H1 (cell line): ENCODE results near the gene C1QA. TPM values are rescaled to one million over a fixed set of nuclear protein-coding genes. Genes with fewer than 3 reads are reported as not detected.
A peak's percentile ranks its signal among the peaks of the same experiment; 100 is the strongest.

Source experiments
- CTCF ChIA-PET: fragments of 300-600 bp; sonication (Branson Sonifier 250); formaldehyde crosslinking; loops from one replicate; lab custom pipeline; 2021; ENCODE audit not compliant: partially characterized antibody; lab: Charles Lee
- POLR2A ChIA-PET: fragments of 300-600 bp; sonication (Branson Sonifier 250); formaldehyde crosslinking; loops from one replicate; lab custom pipeline; 2021; ENCODE audit warnings: inconsistent platforms; ENCODE audit not compliant: partially characterized antibody; lab: Charles Lee
- DNase-seq, 2 experiments: peaks; one replicate each; pipeline versions ENCODE4 v3.0.0 to v3.0.0-alpha.2; 2010 to 2022; ENCODE audit warnings: low spot score in 2 of 2, low read depth in 1 of 2, mixed read lengths in 1 of 2
- FAIRE-seq: peaks from 2 replicates; lab custom pipeline; 2011; peaks lifted over from hg19 to GRCh38; lab: Jason Lieb, UNC
- H2AFZ ChIP-seq: 2 replicates; pipeline ENCODE4 v1.8.1; 2012; ENCODE audit warnings: low read length, inconsistent platforms
- H2AK5ac ChIP-seq: 2 replicates; pipeline ENCODE4 v1.6.1; 2013; ENCODE audit warnings: low read depth, low read length
- H2BK120ac ChIP-seq: replicated peaks from 2 replicates; pipeline ENCODE3; 2013; ENCODE audit warnings: low read depth, low read length, inconsistent platforms
- H2BK12ac ChIP-seq: 2 replicates; pipeline ENCODE4 v1.6.1; 2013; ENCODE audit warnings: low read depth, low read length
- H2BK15ac ChIP-seq: 2 replicates; pipeline ENCODE4 v1.6.1; 2013; ENCODE audit warnings: low read length
- H2BK20ac ChIP-seq: 2 replicates; pipeline ENCODE4 v1.6.1; 2013; ENCODE audit warnings: low read length
- H2BK5ac ChIP-seq: 2 replicates; pipeline ENCODE4 v1.6.1; 2013; ENCODE audit warnings: low read depth, low read length
- H3K14ac ChIP-seq: 2 replicates; pipeline ENCODE4 v1.6.1; 2013; ENCODE audit warnings: inconsistent platforms; ENCODE audit not compliant: insufficient read length
- H3K18ac ChIP-seq: 2 replicates; pipeline ENCODE4 v1.6.1; 2013; ENCODE audit warnings: low read length; ENCODE audit errors: extremely low read depth
- H3K23ac ChIP-seq: 2 replicates; pipeline ENCODE4 v1.6.1; 2013; ENCODE audit warnings: inconsistent platforms; ENCODE audit not compliant: insufficient read length
- H3K23me2 ChIP-seq: 2 replicates; pipeline ENCODE4 v1.6.1; 2013; ENCODE audit warnings: low read depth, low read length
- H3K27ac ChIP-seq: 2 replicates; pipeline ENCODE4 v1.6.1; 2011; ENCODE audit warnings: low read depth, low read length, inconsistent platforms
- H3K27me3 ChIP-seq, 4 experiments: replicated peaks in 1 of 4; 1 replicate in 1 of 4; 2 replicates in 3 of 4; pipeline versions ENCODE4 v1.6.1 to v1.8.1; 2011 to 2013; ENCODE audit warnings: low read length in 3 of 4, mild to moderate bottlenecking in 3 of 4, inconsistent platforms in 2 of 4, mixed read lengths in 2 of 4, moderate library complexity in 1 of 4; ENCODE audit not compliant: control insufficient read depth in 3 of 4, insufficient read depth in 3 of 4; ENCODE audit errors: extremely low read depth in 1 of 4
- H3K36me3 ChIP-seq, 4 experiments: 2 replicates each; pipeline versions ENCODE4 v1.6.1 to v1.8.1; 2011 to 2013; ENCODE audit warnings: mild to moderate bottlenecking in 4 of 4, low read length in 3 of 4, moderate library complexity in 2 of 4, control low read depth in 1 of 4, inconsistent platforms in 1 of 4; ENCODE audit not compliant: insufficient read depth in 4 of 4, control insufficient read depth in 2 of 4
- H3K4ac ChIP-seq: replicated peaks from 2 replicates; pipeline ENCODE3; 2013; ENCODE audit warnings: low read length, low read depth, mixed read lengths, inconsistent platforms; ENCODE audit not compliant: insufficient read length
- H3K4me1 ChIP-seq, 4 experiments: replicated peaks in 1 of 4; 1 replicate in 1 of 4; 2 replicates in 3 of 4; pipeline versions ENCODE4 v1.6.1 to v1.8.1; 2011 to 2013; ENCODE audit warnings: low read length in 3 of 4, inconsistent platforms in 2 of 4, mixed read lengths in 1 of 4; ENCODE audit not compliant: insufficient read depth in 4 of 4, control insufficient read depth in 3 of 4
- H3K4me2 ChIP-seq, 2 experiments: 2 replicates each; pipeline versions ENCODE4 v1.6.1 to v1.8.1; 2011 to 2013; ENCODE audit warnings: low read depth in 2 of 2, low read length in 2 of 2, control low read depth in 1 of 2, inconsistent platforms in 1 of 2, mild to moderate bottlenecking in 1 of 2; ENCODE audit not compliant: insufficient read depth in 1 of 2
- H3K4me3 ChIP-seq, 4 experiments: fragments of 200-600, 300-600 bp in 1 of 4; sonication (generic), shearing (Covaris generic), sonication (Bioruptor Twin) in 1 of 4; 2 replicates each; pipeline versions ENCODE4 v1.5.1 to v1.8.1; 2011 to 2016; ENCODE audit warnings: low read length in 4 of 4, low read depth in 3 of 4, control low read depth in 2 of 4, inconsistent platforms in 2 of 4, mild to moderate bottlenecking in 2 of 4, mixed read lengths in 1 of 4, moderate library complexity in 1 of 4; ENCODE audit not compliant: insufficient read depth in 2 of 4; ENCODE audit errors: extremely low read depth in 1 of 4
- H3K56ac ChIP-seq: replicated peaks from 2 replicates; pipeline ENCODE3; 2013; ENCODE audit warnings: low read depth, mild to moderate bottlenecking, mixed read lengths, low read length, inconsistent platforms; ENCODE audit not compliant: insufficient read length
- H3K79me1 ChIP-seq: 2 replicates; pipeline ENCODE4 v1.6.1; 2013; ENCODE audit warnings: low read depth, low read length, control low read depth
- H3K79me2 ChIP-seq, 2 experiments: 2 replicates each; pipeline versions ENCODE4 v1.6.1 to v1.8.1; 2012 to 2013; ENCODE audit warnings: low read length in 2 of 2, mild to moderate bottlenecking in 2 of 2, inconsistent platforms in 1 of 2; ENCODE audit not compliant: insufficient read depth in 2 of 2, control insufficient read depth in 1 of 2
- H3K9ac ChIP-seq, 4 experiments: replicated peaks in 1 of 4; 1 replicate in 1 of 4; 2 replicates in 3 of 4; pipeline versions ENCODE4 v1.6.1 to v1.8.1; 2011 to 2013; ENCODE audit warnings: low read depth in 3 of 4, low read length in 3 of 4, control low read depth in 2 of 4, mild to moderate bottlenecking in 2 of 4, moderate library complexity in 2 of 4, inconsistent platforms in 1 of 4; ENCODE audit errors: extremely low read depth in 1 of 4
- H3K9me3 ChIP-seq, 2 experiments: 2 replicates each; pipeline versions ENCODE4 v1.6.1 to v1.8.1; 2012 to 2013; ENCODE audit warnings: mild to moderate bottlenecking in 2 of 2, moderate library complexity in 2 of 2, control low read depth in 1 of 2, inconsistent platforms in 1 of 2, low read depth in 1 of 2, low read length in 1 of 2, mixed read lengths in 1 of 2; ENCODE audit not compliant: insufficient read depth in 2 of 2
- H4K20me1 ChIP-seq, 2 experiments: replicated peaks in 1 of 2; 2 replicates each; pipeline versions ENCODE3 to v1.8.1; 2011 to 2013; ENCODE audit warnings: inconsistent platforms in 2 of 2, low read length in 2 of 2, mild to moderate bottlenecking in 1 of 2; ENCODE audit not compliant: insufficient read depth in 2 of 2, control insufficient read depth in 1 of 2
- H4K5ac ChIP-seq: 2 replicates; pipeline ENCODE4 v1.6.1; 2013; ENCODE audit warnings: low read length, low read depth, mixed read lengths, inconsistent platforms; ENCODE audit not compliant: insufficient read length
- H4K8ac ChIP-seq: 2 replicates; pipeline ENCODE4 v1.8.0; 2013; ENCODE audit warnings: mild to moderate bottlenecking, moderate library complexity, low read length, inconsistent platforms; ENCODE audit not compliant: insufficient read depth; ENCODE audit errors: extremely low read depth
- H4K91ac ChIP-seq: replicated peaks from 2 replicates; pipeline ENCODE3; 2013; ENCODE audit warnings: low read length, mixed read lengths, inconsistent platforms; ENCODE audit not compliant: insufficient read length
- ASH2L ChIP-seq: fragments of 200-600, 300-600 bp; sonication (generic); IDR thresholded peaks from one replicate; pipeline ENCODE4 v1.7.1; 2017; ENCODE audit warnings: low read length
- CBX5 ChIP-seq: fragments of 300-800, 300-1000 bp; sonication (generic); IDR thresholded peaks from 2 replicates; pipeline ENCODE4 v1.7.1; 2016; ENCODE audit warnings: antibody characterized with exemption, low read length, low read depth
- EGR1 ChIP-seq: IDR thresholded peaks from 2 replicates; pipeline ENCODE4 v1.6.1; 2011; ENCODE audit warnings: low read depth, low read length, borderline replicate concordance
- JUN ChIP-seq: IDR thresholded peaks from 2 replicates; pipeline ENCODE4 v1.6.1; 2011; ENCODE audit warnings: low read depth, mild to moderate bottlenecking, improper control_type of control experiment, low read length
- RAD21 ChIP-seq, 2 experiments: IDR thresholded peaks in 1 of 2; conservative IDR thresholded peaks in 1 of 2; 2 replicates each; pipeline ENCODE4 v1.6.1; 2011; ENCODE audit warnings: low read depth in 2 of 2, low read length in 2 of 2, improper control_type of control experiment in 1 of 2, inconsistent platforms in 1 of 2, mild to moderate bottlenecking in 1 of 2, moderate library complexity in 1 of 2
- SP2 ChIP-seq: IDR thresholded peaks from 2 replicates; pipeline ENCODE4 v1.6.1; 2012; ENCODE audit warnings: mild to moderate bottlenecking, low read length, inconsistent platforms
- TAF1 ChIP-seq: IDR thresholded peaks from 2 replicates; pipeline ENCODE4 v1.6.1; 2011; ENCODE audit warnings: mild to moderate bottlenecking, low read depth, low read length
- WGBS, 2 experiments: shearing (Covaris generic) in 1 of 2; methylation state at CpG; one replicate each; pipeline versions ENCODE4 v1.1.6 to v1.1.7; 2013 to 2015; ENCODE audit warnings: low lambda C conversion rate in 2 of 2, mixed read lengths in 2 of 2, inconsistent platforms in 1 of 2, low coverage in 1 of 2, missing lambda C conversion rate in 1 of 2; ENCODE audit not compliant: insufficient replicate concordance in 2 of 2, insufficient coverage in 1 of 2, insufficient read length in 1 of 2; ENCODE audit errors: extremely low coverage in 1 of 2, missing lambda C conversion rate in 1 of 2; 5-methylcytosine and 5-hydroxymethylcytosine counted together
- polyA plus RNA-seq, 7 experiments: library from polyadenylated mRNA; depleted of rRNA in 3 of 7; stranded (reverse) in 5 of 7; unstranded in 2 of 7; fragments of >200 nt in 5 of 7; fragments of 200-250 nt in 2 of 7; gene quantifications; 1 replicate in 5 of 7; 2 replicates in 1 of 7; 4 replicates in 1 of 7; pipeline versions ENCODE4 v1.2.1 to v1.2.3, GENCODE V29; 2011 to 2013; ENCODE audit warnings: missing spikeins in 2 of 7, mixed read lengths in 2 of 7
- total RNA-seq: library from RNA; stranded (reverse); fragmentation: NEBNext Ultra II Directional; extraction: Animal tissue kit (Norgen Biotek cat#: 25700); gene quantifications from 2 replicates; pipeline ENCODE4 v1.2.1, GENCODE V29; 2021
- TF ChIP-seq, protein P1 (sequence below): IDR thresholded peaks from 2 replicates; pipeline ENCODE4 v1.6.1; 2012; ENCODE audit warnings: low read length, inconsistent platforms
- TF ChIP-seq, protein P2 (sequence below): IDR thresholded peaks from 2 replicates; pipeline ENCODE4 v1.6.1; 2011; ENCODE audit warnings: low read depth, mild to moderate bottlenecking, low read length; ENCODE audit not compliant: insufficient read depth

Gene C1QA
- total and polyA plus RNA-seq, 2 of the 8 experiments (the other 6 are each of a cell fraction or from before 2014, with no cell fraction given) = not detected

GRCh38 chr1:22587247-22587646, 49.2 kb upstream of the C1QA start:
- TF ChIP-seq CBX5 (no peak), EGR1 (no peak), SP2 (no peak), RAD21 (IDR thresholded peaks at IDR 0.05 in 1 of 2, conservative IDR thresholded peaks at IDR 0.05 in 1 of 2; ENCODE audit: low read depth in 2 of 2, low read length in 2 of 2) (no peak), JUN (no peak), ASH2L (no peak), TAF1 (no peak)
- TF ChIP-seq, protein P1, sequence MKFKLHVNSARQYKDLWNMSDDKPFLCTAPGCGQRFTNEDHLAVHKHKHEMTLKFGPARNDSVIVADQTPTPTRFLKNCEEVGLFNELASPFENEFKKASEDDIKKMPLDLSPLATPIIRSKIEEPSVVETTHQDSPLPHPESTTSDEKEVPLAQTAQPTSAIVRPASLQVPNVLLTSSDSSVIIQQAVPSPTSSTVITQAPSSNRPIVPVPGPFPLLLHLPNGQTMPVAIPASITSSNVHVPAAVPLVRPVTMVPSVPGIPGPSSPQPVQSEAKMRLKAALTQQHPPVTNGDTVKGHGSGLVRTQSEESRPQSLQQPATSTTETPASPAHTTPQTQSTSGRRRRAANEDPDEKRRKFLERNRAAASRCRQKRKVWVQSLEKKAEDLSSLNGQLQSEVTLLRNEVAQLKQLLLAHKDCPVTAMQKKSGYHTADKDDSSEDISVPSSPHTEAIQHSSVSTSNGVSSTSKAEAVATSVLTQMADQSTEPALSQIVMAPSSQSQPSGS = no peak
- TF ChIP-seq, protein P2, sequence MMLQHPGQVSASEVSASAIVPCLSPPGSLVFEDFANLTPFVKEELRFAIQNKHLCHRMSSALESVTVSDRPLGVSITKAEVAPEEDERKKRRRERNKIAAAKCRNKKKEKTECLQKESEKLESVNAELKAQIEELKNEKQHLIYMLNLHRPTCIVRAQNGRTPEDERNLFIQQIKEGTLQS = no peak
- H3K36me3 ChIP-seq = no peaks in the 10 kb centered on the region
- H3K4me1 ChIP-seq = no peaks in the 10 kb centered on the region
- H3K4me3 ChIP-seq = no peak overlapping the region
- H3K56ac ChIP-seq = no peak overlapping the region
- H3K27me3 ChIP-seq = no peaks in the 10 kb centered on the region
- H3K14ac ChIP-seq = no peak overlapping the region
- ChIA-PET CTCF (interaction anchor here (1.5 to 1.9 kb wide), 2 partner anchors 16 to 60 kb away, joined by 3 to 5 read pairs; no protein-coding TSS in a partner anchor), POLR2A (no interaction called here)
- H2BK12ac ChIP-seq = no peak overlapping the region
- no peak overlapping the region for H2BK120ac ChIP-seq
- no peak overlapping the region for H3K9ac ChIP-seq
- H2AFZ ChIP-seq = no peak overlapping the region
- no peak overlapping the region for H3K4me2 ChIP-seq
- no peaks in the 10 kb centered on the region; the same call in 1 of the 2 replicates for H3K79me1 ChIP-seq
- no peak overlapping the region for H3K4ac ChIP-seq
- H3K18ac ChIP-seq = 0 out of 2 replicates have a peak overlapping the region, but pooled peaks have one; percentile 32
- H2BK15ac ChIP-seq = no peak overlapping the region
- H3K79me2 ChIP-seq = no peaks in the 10 kb centered on the region
- H4K8ac ChIP-seq = no peak overlapping the region
- H3K23ac ChIP-seq = no peak overlapping the region
- H3K9me3 ChIP-seq = no peaks in the 10 kb centered on the region
- no peak overlapping the region for H4K91ac ChIP-seq
- H3K23me2 ChIP-seq = no peaks in the 10 kb centered on the region
- no peaks in the 10 kb centered on the region for H4K20me1 ChIP-seq
- H2BK20ac ChIP-seq = no peak overlapping the region
- no peak overlapping the region for H3K27ac ChIP-seq
- no peak overlapping the region for H2AK5ac ChIP-seq
- FAIRE-seq (no peak), DNase-seq (no peak)
- no peak overlapping the region for H2BK5ac ChIP-seq
- H4K5ac ChIP-seq = no peak overlapping the region
- WGBS, 2 experiments = 79% methylated on average over 7 of the region's 7 CpGs; no CpG with 5 or more reads in 1 of the 2 experiments
